IPS-NIHi11 (cell line): ENCODE results near the gene PLBD2.
"Not testable (repeated sequence)": the region's sequence is repeated elsewhere in the genome, so short reads cannot be mapped to it uniquely, and the experiment has no call there.

Experiments used
- DNase-seq: peaks from one replicate; pipeline ENCODE4 v3.0.0; 2012; ENCODE audit warnings: mixed read lengths, low spot score

PLBD2 gene

GRCh38 chr12:113334786-113335539 lies 23.4 kb upstream of the PLBD2 start, which contains the start of gene SLC8B1:
Gene SLC8B1 (minus strand): TSS chr12:113335109. CDS start chr12:113332878, 2,231 bp downstream.
- peak; percentile 99 for DNase-seq

- no peak for DNase-seq
Measured at GRCh38 chr12:113339540-113339939, 18.8 kb upstream of the PLBD2 start.

DNA sequence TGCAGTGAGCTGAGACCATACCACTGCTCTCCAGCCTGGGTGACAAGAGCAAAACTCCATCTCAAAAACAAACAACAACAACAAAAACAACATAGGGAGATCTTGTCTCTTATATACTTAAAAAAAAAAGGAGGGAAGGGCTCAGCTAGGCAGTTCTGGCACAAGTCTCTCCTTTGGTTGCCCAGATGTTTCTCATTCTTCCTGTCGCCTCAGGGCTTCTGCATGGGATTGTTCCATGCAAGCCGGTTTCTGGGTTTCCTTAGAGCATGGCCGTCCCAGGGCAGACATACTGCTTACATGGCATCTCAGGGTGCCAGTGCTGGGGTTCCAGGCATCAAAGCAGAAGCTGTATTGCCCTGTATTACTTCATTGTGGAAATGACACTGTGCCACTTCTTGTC lies 18.3 kb upstream of the PLBD2 start:
- DNase-seq, result no peak

- no peak for DNase-seq
Measured at GRCh38 chr12:113341535-113341934, 16.9 kb upstream of the PLBD2 start.

- DNase-seq, result no peak
Measured at GRCh38 chr12:113345318-113345717, 13.1 kb upstream of the PLBD2 start.

- no peak for DNase-seq
Measured at GRCh38 chr12:113346353-113346752, 12.0 kb upstream of the PLBD2 start.

- DNase-seq, result peak; percentile 21
Measured at GRCh38 chr12:113347107-113347506, 11.3 kb upstream of the PLBD2 start.

- DNase-seq, result no peak
Measured at GRCh38 chr12:113347892-113348291, 10.5 kb upstream of the PLBD2 start.

- DNase-seq, result peak; percentile 38
Measured at GRCh38 chr12:113348849-113349536, 9.4 kb upstream of the PLBD2 start.

DNA sequence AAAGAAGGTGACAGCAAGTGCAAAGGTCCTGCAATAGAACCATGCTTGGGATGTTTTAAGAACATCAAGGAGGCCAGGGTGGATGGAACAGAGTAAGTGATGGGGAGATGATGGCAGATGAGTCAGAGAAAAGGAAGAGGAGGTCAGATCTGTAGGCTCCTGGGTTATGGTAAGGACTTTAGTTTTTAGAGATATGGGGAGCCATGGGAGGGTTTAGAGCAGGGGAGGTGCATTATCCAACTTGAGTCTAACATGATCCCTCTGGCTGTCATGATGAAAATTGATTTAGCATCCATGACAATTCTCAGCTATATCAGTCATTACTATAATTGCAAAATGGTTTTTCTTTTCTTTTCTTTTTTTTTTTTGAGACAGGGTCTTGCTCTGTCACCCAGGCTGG lies 7.3 kb upstream of the PLBD2 start:
- DNase-seq, result no peak

DNA sequence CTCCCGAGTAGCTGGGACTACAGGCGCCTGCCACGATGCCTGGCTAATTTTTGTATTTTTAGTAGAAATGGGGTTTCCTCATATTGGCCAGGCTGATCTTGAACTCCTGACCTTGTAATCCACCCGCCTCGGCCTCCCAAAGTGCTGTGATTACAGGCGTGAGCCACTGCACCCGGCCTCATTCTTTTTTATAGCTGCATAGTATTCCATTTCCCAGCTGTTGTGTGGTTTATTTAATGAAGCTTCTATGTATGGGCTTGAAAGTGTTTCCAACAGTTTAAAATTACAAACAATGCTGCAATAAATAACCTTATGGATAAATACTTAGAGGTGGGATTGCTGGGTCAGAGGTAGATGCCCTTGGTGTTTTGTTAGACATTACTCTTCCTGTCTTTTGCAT lies 4.2 kb upstream of the PLBD2 start:
- DNase-seq, result not testable (repeated sequence)

GRCh38 chr12:113359133-113359938 lies 949 bp downstream of the PLBD2 start:
- DNase-seq, result no peak

DNA sequence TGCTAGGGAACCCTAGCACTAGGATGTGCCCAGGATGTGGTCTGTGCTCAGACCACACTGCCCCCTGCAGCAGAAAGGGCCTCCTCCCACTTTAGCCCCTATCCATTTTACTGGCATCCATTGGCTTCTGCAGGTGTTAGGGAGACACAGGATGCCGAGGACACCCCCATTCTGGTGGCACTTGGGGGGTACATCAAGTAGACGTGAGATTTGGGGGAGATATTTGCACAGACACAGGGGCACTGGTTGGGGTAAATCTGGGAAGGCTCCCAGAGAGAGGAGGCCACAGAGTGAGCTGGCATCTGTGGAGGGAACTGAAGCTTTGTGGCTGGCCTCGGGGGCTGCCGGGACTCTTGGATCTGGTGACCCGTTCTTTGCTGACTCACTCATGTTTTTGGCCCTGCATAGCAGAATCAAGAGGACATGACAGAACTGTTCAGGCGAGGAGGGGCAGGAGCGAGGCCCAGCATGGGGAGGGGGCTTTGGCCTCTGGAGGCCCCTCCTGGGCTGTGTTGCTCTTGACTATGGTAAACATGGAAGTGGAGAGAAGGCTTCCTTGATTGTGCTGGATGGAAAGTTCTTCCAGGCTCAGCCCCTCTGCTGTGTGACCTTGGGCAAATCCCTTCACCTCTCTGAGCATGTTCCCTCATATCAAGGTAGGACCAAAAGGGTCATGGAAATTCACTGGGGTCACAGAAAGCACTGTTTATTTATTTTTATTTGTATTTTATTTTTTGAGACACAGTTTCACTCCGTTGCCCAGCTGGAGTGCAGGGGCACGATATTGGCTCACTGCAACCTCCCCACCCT lies 1.8 kb downstream of the PLBD2 start:
- DNase-seq, result no peak

DNA sequence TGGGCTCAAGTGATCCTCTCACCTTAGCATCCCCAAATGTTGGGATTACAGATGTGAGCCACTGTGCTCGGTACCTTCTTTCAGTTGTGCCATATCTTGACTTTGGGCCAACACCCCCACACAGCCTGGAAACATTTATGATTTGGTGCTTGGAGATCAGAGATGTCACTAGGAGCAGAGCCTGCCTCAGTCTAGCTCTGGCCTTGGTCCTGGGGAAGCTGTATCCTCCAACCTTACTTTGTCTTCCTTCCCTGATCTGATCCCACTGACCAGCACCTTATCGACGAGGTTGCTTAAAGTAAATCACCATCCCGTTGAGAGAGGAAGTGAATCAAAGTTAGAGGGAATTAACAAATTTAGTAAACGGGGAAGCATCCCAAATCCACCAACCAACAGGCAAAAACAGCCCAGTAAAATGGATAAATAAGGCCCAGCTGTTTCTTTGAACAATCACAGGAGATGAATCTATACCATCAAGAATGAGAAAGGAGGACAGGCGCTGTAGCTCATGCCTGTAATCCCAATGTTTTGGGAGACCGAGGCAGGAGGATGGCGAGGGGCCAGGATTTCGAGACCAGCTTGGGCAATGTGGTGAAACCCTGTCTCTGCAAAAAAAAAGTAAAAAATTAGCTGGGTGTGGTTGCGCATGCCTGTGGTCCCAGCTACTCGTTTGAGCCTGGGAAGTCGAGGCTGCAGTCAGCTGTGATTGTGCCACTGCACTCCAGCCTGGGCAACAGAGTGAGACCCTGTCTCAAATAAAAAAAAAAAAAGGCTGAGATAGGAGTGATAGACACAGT lies 3.4 kb downstream of the PLBD2 start:
- DNase-seq, result no peak

DNA sequence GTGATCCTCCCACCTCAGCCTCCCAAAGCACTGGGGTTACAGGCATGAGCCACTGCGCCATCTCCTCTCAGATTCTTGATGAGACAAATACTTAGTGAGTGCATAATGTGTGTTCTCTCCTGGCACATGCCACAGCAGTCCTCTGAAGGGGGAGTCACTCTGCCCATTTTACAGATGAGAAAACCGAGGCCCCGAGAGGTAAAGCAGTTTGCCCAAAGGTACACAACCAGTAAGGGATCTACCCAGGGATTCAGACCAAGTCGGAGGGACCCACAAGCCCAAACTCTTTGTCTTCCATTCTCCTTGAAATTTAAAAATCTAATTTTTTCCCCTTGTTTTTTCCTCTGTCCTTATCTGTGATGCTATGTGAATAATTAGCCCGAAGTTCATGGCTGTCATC lies 6.3 kb downstream of the PLBD2 start:
- DNase-seq, result no peak

DNA sequence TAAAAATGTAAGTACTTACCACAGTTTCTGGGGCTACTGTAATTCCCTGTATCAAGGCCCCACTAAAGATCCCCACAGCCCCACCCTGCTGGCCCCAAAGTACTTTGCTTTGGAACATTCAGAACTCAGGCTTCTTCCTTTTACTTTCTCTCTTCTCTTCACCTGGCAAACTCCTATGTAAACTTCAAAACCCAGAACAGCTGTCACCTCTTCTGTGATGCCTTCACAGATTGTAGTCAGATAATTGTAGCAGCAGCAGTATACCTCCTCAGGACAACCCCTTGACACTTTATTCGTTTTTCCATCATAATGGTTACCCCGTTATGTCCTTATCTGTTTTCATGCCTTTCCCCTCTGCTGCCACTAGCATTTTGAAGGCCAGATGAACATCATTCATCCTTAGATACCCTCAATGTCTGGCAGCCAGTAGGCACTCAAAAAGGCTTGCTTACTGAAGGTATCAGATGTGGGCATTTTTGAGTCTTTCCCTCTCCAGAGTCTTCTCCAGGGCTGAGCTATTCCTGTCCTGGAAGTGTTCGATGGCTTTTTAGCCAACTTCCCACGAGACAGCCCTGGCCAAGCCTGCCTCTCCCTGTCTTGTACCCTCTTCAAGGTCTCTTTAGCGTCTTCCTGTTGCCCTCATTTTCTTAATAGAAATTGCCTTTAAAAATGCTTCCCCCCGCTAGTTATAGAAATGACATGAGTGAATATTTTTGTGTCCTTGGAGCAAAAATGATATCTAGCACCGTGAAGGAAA lies 7.4 kb downstream of the PLBD2 start:
- no peak for DNase-seq

DNA sequence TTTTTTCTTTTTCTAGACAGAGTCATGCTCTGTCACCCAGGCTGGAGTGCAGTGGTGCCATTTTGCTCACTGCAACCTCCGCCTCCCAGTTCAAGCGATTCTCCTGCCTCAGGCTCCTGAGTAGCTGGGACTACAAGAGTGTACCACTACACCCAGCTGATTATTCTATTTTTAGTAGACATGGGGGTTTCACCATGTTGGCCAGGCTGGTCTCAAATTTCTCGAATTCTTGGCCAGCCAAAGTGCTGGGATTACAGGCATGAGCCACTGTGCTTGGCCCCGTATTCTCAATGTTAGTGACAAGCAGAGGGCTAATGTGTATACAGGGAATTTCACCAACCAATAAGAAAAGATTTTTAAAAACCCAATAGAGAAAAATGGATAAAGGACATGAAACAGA lies 8.4 kb downstream of the PLBD2 start:
- DNase-seq, result no peak

DNA sequence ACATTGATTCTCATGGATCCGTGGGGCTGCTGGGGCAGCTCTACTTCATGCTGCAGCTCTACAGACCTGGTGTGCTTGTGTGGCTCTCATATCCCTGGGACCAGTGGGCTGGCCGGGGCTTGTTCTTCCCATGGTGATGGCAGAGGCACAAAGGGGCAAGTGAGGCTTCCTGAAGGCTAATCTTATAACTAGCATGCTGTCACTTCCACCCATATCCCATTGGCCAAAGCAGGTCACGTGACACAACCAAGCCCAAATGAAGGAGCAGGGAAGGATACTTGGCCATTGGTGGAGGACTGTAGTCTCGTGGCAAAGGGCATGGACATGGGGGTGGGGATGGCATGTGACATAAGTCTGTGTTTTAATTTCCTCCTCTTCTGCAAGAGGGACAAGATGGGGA lies 9.9 kb downstream of the PLBD2 start:
- no peak for DNase-seq

- no peak for DNase-seq
Measured at GRCh38 chr12:113369391-113369985, 11.1 kb downstream of the PLBD2 start.
